ENCODE results near the gene SAG. TPM values are rescaled to one million over a fixed set of nuclear protein-coding genes. Genes with fewer than 3 reads are reported as not detected.

SAG gene
- total and polyA plus RNA-seq, 2 experiments from 2014 or later: not detected

GRCh38 chr2:233368756-233369155 is 61.1 kb downstream of the SAG start:
- H3K4me1 ChIP-seq (ENCODE audit: insufficient read depth): peaks cover 6% of the 10 kb centered on the region; the same call in 1 of the 2 replicates
- ATAC-seq (no peak), DNase-seq (ENCODE audit: low spot score) (no peak)
- H3K4me3 ChIP-seq: no peak overlapping the region
- no peaks in the 10 kb centered on the region for H3F3A ChIP-seq (replicated peaks; ENCODE audit: low read depth)
- no peak overlapping the region for H2AFZ ChIP-seq
- peaks cover 18% of the 10 kb centered on the region for H3K4me1 Mint-ChIP-seq
- no peaks in the 10 kb centered on the region for H3K9me2 ChIP-seq (ENCODE audit: insufficient read depth)
- H3K9me3 Mint-ChIP-seq: no peaks in the 10 kb centered on the region
- peak overlapping the region; percentile 33; the same call in 1 of the 2 replicates for H3K27ac Mint-ChIP-seq
- peaks cover 37% of the 10 kb centered on the region for H3K79me2 ChIP-seq (replicated peaks; ENCODE audit: insufficient read depth)
- H3K36me3 ChIP-seq (ENCODE audit: insufficient read depth): 0 out of 2 replicates have a peak, but pooled peaks cover under 1% of the 10 kb centered on the region
- no peaks in the 10 kb centered on the region for H3K36me3 Mint-ChIP-seq (ENCODE audit: low read depth)
- peaks cover 2% of the 10 kb centered on the region for H3K27me3 Mint-ChIP-seq (ENCODE audit: insufficient read depth, low read depth, poor library complexity)
- H4K20me1 ChIP-seq (replicated peaks; ENCODE audit: insufficient read depth): peaks cover 16% of the 10 kb centered on the region
- 0 out of 2 replicates have a peak overlapping the region, but pooled peaks have one; percentile 45 for H3K27ac ChIP-seq (ENCODE audit: low read depth)
- TF ChIP-seq ZNF114 (CRISPR knock-in tag; IDR thresholded peaks at IDR 0.05): no peak
- TF ChIP-seq, protein P1, sequence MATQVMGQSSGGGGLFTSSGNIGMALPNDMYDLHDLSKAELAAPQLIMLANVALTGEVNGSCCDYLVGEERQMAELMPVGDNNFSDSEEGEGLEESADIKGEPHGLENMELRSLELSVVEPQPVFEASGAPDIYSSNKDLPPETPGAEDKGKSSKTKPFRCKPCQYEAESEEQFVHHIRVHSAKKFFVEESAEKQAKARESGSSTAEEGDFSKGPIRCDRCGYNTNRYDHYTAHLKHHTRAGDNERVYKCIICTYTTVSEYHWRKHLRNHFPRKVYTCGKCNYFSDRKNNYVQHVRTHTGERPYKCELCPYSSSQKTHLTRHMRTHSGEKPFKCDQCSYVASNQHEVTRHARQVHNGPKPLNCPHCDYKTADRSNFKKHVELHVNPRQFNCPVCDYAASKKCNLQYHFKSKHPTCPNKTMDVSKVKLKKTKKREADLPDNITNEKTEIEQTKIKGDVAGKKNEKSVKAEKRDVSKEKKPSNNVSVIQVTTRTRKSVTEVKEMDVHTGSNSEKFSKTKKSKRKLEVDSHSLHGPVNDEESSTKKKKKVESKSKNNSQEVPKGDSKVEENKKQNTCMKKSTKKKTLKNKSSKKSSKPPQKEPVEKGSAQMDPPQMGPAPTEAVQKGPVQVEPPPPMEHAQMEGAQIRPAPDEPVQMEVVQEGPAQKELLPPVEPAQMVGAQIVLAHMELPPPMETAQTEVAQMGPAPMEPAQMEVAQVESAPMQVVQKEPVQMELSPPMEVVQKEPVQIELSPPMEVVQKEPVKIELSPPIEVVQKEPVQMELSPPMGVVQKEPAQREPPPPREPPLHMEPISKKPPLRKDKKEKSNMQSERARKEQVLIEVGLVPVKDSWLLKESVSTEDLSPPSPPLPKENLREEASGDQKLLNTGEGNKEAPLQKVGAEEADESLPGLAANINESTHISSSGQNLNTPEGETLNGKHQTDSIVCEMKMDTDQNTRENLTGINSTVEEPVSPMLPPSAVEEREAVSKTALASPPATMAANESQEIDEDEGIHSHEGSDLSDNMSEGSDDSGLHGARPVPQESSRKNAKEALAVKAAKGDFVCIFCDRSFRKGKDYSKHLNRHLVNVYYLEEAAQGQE (IDR thresholded peaks at IDR 0.05; ENCODE audit: unreplicated experiment): no peak
- no peak for TF ChIP-seq CREB1 (CRISPR knock-in tag; IDR thresholded peaks at IDR 0.05; ENCODE audit: low read depth)
- TF ChIP-seq POLR2AphosphoS5 (IDR thresholded peaks at IDR 0.05; ENCODE audit: low read depth): no peak
- TF ChIP-seq, protein P2, sequence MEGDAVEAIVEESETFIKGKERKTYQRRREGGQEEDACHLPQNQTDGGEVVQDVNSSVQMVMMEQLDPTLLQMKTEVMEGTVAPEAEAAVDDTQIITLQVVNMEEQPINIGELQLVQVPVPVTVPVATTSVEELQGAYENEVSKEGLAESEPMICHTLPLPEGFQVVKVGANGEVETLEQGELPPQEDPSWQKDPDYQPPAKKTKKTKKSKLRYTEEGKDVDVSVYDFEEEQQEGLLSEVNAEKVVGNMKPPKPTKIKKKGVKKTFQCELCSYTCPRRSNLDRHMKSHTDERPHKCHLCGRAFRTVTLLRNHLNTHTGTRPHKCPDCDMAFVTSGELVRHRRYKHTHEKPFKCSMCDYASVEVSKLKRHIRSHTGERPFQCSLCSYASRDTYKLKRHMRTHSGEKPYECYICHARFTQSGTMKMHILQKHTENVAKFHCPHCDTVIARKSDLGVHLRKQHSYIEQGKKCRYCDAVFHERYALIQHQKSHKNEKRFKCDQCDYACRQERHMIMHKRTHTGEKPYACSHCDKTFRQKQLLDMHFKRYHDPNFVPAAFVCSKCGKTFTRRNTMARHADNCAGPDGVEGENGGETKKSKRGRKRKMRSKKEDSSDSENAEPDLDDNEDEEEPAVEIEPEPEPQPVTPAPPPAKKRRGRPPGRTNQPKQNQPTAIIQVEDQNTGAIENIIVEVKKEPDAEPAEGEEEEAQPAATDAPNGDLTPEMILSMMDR (conservative IDR thresholded peaks at IDR 0.05; ENCODE audit: low read depth in 2 of 2): no peak
- TF ChIP-seq EZH2phosphoT487 (IDR thresholded peaks at IDR 0.05; ENCODE audit: unreplicated experiment): no peak
- no peak for TF ChIP-seq ZNF331 (CRISPR knock-in tag; IDR thresholded peaks at IDR 0.05; ENCODE audit: low read depth)
- TF ChIP-seq, protein P3, sequence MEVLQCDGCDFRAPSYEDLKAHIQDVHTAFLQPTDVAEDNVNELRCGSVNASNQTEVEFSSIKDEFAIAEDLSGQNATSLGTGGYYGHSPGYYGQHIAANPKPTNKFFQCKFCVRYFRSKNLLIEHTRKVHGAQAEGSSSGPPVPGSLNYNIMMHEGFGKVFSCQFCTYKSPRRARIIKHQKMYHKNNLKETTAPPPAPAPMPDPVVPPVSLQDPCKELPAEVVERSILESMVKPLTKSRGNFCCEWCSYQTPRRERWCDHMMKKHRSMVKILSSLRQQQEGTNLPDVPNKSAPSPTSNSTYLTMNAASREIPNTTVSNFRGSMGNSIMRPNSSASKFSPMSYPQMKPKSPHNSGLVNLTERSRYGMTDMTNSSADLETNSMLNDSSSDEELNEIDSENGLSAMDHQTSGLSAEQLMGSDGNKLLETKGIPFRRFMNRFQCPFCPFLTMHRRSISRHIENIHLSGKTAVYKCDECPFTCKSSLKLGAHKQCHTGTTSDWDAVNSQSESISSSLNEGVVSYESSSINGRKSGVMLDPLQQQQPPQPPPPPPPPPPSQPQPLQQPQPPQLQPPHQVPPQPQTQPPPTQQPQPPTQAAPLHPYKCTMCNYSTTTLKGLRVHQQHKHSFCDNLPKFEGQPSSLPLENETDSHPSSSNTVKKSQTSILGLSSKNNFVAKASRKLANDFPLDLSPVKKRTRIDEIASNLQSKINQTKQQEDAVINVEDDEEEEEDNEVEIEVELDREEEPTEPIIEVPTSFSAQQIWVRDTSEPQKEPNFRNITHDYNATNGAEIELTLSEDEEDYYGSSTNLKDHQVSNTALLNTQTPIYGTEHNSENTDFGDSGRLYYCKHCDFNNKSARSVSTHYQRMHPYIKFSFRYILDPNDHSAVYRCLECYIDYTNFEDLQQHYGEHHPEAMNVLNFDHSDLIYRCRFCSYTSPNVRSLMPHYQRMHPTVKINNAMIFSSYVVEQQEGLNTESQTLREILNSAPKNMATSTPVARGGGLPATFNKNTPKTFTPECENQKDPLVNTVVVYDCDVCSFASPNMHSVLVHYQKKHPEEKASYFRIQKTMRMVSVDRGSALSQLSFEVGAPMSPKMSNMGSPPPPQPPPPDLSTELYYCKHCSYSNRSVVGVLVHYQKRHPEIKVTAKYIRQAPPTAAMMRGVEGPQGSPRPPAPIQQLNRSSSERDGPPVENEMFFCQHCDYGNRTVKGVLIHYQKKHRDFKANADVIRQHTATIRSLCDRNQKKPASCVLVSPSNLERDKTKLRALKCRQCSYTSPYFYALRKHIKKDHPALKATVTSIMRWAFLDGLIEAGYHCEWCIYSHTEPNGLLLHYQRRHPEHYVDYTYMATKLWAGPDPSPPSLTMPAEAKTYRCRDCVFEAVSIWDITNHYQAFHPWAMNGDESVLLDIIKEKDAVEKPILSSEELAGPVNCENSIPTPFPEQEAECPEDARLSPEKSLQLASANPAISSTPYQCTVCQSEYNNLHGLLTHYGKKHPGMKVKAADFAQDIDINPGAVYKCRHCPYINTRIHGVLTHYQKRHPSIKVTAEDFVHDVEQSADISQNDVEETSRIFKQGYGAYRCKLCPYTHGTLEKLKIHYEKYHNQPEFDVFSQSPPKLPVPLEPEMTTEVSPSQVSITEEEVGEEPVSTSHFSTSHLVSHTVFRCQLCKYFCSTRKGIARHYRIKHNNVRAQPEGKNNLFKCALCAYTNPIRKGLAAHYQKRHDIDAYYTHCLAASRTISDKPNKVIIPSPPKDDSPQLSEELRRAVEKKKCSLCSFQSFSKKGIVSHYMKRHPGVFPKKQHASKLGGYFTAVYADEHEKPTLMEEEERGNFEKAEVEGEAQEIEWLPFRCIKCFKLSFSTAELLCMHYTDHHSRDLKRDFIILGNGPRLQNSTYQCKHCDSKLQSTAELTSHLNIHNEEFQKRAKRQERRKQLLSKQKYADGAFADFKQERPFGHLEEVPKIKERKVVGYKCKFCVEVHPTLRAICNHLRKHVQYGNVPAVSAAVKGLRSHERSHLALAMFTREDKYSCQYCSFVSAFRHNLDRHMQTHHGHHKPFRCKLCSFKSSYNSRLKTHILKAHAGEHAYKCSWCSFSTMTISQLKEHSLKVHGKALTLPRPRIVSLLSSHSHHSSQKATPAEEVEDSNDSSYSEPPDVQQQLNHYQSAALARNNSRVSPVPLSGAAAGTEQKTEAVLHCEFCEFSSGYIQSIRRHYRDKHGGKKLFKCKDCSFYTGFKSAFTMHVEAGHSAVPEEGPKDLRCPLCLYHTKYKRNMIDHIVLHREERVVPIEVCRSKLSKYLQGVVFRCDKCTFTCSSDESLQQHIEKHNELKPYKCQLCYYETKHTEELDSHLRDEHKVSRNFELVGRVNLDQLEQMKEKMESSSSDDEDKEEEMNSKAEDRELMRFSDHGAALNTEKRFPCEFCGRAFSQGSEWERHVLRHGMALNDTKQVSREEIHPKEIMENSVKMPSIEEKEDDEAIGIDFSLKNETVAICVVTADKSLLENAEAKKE (CRISPR knock-in tag; IDR thresholded peaks at IDR 0.05): no peak
- no peak for TF ChIP-seq JUNB (IDR thresholded peaks at IDR 0.05; ENCODE audit: unreplicated experiment)
- no peaks in the 10 kb centered on the region for H3K27me3 ChIP-seq (ENCODE audit: insufficient read depth)
- no peak overlapping the region for H3K4me2 ChIP-seq
- H3K4me3 Mint-ChIP-seq: no peak overlapping the region
